ENCODE measurements around the gene NRXN3.
A peak's percentile ranks its signal among the peaks of the same experiment; 100 is the strongest.
"Not testable (repeated sequence)": the region's sequence is repeated elsewhere in the genome, so short reads cannot be mapped to it uniquely, and the experiment has no call there.

NRXN3 gene

DNA sequence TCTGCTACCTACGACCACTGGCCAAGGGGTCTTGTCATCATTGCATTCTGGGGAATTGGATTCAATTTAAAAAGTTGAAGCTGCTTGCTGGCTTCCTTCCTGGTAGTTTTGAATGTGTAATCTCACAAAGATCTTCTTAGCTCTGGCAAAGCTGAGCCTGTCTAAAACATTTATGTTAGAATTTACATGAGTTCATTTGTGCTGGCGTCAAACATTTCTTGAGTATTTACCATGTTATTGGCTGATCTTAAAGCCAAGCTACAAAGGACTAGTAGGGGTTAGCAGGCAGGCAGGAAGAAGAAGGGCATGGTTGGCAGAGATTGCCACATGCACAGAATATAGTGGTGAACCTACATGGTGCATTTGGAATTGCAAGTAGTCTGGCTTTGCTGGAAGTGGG lies 1596.3 kb downstream of the NRXN3 start:
- no peak for DNase-seq

DNA sequence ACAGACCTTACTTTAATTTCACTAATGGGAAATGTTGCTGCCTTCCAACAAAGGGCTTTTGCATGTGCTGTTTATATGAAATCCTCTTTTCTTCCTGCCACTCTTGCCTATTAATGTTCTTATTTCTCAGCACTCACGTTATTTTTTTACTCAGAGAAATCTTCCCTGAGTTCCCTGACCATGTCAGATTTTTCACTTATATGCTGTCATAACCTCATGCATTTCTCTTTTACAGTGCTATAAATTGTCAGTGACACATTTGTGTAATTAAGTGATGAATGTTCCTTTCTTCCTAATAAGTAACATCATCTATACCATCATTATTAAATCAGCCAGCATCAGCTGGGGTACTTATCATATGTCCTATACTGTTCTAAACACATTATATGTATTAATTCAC lies 1597.1 kb downstream of the NRXN3 start:
- no peak for DNase-seq

DNA sequence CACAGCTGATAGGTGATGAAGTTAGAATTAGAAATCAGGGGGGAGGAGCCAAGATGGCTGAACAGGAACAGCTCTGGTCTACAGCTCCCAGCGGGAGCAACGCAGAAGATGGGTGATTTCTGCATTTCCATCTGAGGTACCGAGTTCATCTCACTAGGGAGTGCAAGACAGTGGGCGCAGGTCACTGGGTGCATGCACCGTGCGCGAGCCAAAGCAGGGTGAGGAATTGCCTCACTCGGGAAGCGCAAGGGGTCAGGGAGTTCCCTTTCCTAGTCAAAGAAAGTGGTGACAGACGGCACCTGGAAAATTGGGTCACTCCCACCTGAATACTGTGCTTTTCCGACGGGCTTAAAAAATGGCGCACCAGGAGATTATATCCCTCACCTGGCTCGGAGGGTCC lies 1597.5 kb downstream of the NRXN3 start:
- not testable (repeated sequence) for DNase-seq

DNA sequence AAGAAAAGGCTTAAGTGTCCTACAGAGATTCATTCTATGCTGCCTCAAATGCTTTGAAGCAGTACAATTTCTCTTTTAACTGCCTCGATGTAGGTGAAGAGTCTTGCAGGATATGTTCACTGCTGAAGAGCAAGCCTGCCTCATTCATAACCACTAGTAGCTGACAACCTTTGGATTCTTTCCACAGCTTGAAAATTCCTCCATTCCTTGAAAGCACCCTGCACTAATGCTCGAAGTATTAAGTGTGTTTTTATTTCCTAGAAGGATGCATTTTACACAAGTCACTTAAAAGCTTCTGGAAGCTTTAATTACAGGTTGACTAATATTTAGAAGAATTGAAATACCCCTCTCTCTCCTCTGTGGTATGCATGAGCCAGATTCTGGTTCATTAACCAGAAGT lies 1611.7 kb downstream of the NRXN3 start:
- DNase-seq: no peak

DNA sequence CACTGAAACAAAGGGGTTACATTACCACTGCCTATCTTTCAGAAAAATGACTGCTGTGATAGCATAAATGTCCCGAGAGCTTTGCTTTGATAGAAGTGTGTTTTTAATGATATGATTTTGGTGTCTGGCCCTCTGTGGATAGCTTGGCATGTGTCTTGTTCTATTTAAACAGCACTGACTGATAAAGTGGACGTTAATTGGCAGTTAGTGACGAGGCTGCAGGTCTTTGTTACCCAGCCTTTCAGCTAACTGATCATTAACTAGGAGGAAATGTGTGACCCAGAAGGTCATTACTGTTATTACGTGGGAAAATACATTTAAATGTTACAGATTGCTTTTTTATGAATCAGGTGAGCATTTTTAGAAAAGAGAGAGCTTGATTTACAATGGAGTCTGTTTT lies 1612.9 kb downstream of the NRXN3 start:
- no peak for DNase-seq

DNA sequence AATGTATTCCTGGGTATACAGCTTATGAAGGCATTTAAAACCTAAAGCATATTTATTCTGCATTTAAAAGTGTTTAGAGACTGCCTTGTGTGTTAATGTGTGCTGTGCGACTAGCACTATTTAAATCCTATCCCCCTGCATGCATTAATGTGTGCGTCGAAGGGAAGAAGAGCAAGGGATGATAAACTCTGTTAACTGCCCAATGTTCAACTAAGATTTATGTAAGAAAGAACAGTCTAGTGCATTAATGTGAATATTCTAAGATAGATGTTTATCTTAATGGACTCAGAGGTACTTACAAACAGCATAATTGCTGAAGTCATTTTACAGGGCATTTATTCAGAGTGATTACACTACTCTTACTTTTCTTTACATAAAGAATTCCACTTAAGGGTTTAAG lies 1616.3 kb downstream of the NRXN3 start:
- no peak for DNase-seq

DNA sequence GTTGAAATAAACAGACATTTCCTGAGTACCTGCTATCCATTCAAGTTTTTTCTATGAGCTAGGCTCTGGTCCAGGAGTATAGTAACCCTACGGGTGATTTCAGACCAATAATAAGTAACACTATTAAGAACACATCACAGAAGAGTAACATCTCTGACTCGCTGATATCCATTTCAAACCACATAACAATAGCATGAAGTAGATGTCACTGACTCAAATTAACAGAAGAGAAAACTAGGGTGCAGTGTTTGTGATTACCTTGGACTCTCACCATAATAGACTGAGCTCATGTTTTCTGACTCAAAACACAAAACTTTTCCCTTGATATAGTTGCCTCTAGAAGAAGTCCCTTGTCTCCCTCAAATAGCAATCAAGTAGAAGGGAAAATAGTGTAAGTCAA lies 1618.2 kb downstream of the NRXN3 start:
- no peak for DNase-seq

DNA sequence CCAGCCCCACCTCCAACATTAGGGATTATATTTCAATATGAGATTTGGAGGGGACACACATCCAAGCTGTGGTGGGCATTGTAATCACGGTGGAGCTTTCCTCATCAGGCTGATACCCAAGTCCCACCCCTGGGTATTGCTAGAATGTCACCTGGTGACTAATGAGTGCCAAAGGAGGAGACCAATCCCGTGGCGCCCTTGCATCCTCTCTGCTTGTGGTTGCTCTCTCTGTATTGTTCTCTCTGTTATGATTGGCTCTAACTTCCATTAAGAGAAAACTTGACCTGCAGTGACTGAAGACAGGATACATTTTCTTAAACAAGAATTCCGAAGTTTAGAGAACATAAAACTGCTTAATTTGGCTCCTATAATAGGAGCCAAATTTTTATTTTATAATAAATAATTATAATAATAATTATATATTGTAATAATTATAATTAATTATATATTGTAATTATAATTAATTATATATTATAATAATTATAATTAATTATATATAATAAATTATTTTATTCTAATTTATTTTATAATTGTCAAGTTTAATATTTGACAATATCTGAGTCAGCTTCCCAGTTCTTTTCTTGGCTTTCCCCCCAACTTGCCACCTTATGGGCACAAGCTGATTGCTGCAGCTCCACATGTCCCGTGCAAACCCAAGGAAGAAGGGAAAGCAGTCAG lies 1621.0 kb downstream of the NRXN3 start:
- DNase-seq: no peak

DNA sequence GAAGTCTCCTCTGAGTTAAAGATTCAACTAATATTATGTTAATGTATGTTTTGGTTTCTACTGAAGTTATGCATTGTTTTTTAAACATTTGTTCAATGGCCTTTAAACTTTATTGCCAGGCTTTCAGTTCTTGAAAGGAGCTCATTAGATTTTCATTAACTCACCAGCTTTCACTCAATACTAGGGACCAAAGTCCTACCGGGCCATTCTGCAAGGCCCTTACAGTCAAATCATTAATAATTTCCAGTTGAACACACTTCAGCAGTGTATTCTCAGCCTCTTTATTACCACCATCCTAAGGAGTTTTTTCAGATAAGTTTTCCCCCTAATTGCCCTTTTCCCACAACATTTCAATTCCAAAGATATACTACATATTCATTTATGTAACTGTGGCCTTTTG lies 1631.9 kb downstream of the NRXN3 start:
- DNase-seq: no peak

DNA sequence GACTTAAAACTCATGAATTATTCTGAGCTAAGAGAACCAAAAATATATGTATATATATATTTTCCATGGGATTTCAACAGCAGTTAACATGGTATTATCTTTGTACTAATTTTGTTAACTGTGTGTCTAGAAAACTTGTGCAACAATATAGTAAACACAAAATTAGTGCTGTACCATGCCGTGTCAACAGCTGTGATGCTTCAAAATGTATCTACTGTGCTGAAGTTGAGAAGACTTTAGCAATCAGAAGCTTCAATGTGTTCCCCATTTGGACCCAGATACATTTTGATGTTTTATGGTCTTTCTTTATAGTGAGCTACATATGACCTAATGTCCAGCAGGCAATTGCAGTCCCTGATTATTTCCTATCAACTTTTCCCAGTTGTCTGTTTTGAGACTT lies 1635.5 kb downstream of the NRXN3 start:
- no peak for DNase-seq

DNA sequence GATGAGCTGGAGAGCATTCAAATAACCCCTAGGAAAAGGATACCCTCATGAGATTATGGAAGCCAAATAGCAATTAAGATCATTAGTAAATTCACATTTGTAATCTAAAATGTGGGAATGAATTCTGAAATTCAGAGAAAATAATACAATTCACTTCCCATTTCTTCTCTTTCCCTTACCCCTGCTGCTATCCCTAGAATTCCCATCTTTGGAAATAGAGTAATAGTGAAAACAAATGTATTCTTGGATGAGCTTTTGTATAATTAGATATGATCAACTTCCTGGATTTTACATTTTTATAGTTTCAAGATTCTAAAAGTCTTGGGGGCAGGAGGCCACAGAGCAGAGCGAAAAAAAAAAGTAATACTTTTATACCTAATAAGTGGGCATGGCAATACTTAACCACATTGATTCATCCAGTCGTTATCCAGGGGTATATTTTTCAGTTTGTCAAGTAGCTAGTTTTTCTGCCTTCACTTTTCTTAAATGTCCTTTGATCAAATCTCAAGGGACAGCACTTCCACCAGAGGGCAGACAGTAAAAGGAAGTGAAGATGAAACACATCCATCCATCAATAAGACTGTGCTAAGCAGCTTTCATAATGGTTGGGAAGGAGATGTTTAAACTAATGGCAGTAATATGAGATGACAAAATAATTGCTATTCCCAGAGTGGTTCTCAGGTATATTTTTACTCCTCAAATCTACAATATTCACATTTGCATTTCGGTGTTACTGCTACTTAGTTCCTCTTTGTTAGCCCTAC lies 1639.9 kb downstream of the NRXN3 start:
- peak in 9 of 51 donors; percentile 9 to 62 (median 22) for DNase-seq

DNA sequence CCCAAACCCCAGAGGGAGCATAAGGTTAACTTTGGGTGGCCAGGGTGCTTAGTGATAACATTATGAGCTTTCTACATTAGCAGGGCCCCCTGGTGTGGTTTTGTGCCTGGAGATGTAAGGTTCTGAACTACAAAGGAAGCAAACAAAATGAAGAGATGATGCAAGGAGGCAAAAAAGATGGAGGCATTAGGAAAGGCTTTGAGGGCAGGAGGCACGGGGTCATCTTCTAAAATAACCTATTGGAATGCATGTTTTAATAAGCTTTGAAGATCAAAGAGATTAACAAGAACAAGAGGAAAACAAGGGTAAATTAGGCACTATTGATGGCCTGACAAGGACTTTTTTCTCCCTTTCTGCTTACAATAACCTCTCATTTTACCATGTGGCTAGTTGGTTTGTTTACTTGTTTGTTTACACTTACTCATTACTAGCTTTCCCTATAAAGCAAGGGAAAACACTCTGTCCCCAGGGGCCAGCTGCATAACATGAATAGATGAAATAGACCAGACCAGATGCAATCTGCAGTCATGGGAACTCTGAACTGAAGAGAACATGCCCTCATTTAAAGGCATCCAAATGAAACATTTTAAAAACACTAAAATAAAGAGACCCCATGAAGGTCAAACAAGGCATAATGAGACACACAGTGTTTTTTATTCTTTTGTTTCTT lies 1650.8 kb downstream of the NRXN3 start:
- DNase-seq: no peak

DNA sequence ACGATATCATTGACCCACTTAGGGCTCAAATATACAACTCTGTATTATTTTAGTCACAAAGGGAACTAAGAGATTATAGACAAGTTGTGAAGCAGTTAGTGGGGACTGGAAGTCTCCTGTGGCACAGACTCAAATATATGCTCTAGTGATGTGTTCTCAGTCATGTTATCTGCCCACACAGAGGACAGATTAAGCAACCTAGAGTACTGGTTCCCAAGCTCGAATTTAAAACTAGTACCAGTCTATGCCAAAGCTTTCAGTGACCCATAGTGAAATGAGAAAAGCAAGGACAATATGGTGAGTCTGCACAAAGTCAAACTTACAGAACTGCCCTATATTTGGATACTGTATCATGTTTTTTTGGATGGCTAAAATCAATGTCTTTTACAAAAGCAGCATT lies 1651.9 kb downstream of the NRXN3 start:
- no peak for DNase-seq

DNA sequence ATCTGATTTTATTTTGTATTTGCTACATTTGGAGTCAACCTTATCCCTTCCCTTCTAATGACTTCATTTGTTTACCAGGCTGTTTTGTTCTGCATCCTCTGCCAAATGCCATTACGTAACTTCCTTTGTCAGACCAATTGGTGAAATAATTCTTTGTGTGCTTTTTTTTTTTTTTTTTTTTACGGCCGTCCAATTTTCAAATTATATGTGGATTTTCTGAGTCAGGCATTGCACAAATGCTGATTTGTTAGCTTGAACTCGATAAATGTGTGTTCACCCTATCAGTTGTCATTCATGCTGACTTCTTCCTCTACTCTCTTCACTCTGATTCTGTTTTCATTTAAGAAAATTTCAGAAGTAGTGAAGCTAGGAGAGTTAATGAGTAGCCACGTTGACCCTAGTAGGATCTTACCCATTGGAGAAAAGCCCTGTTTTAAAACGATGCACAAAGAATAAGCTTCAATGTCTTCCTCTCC lies 1654.9 kb downstream of the NRXN3 start:
- peak in 9 of 51 donors; percentile 3 to 82 (median 15) for DNase-seq

DNA sequence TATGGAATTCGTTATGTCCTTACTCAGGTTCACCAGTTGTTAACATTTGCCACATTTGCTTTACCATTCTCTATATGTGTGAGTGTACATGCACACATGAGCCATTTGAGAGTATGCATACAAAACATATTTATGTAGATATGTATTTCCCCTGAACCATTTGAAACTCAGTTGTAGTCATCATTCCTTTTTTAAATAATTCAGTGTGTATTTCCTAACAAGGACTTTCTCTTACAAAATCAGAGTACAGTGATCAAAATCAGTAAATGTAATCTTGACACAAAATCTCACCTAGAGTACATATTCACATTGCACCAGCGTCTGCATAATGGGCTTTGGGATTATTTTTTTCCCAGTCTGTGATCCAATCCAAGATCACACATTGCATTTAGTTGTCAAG lies 1656.2 kb downstream of the NRXN3 start:
- DNase-seq: no peak

DNA sequence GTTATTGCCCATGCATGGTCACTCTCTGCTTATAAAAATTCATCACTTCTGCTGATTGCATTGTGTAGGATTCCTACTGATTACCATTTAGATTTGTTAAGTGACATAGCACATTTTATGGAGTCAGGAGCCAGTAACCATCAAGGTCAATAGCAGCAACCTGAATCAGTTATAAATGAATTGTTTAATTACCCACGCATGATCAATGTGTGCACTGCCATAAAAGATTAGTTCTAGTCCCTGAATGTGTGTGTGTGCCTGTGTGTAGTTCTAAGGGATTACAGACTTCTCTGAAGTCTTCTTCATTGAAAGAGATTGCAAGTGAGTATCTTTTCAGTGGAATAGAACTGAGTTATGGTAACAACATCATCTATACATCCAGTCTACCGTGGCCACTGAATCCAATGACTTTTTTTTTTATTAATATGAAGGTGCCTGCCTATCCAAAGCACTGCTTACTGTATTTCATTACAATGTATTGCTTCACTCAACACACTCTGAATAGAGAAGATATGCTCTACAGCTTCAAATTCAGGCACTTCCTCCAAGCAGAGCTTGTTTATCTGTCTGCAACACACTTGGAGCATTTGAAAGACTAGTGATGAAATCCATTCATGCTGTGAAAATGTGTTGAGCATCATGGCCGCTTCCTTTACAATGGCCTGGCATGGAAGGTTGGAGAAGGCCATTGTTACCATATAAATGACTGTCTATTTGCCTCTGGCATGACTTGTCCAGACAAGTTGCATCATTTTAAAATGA lies 1659.4 kb downstream of the NRXN3 start:
- DNase-seq: peak in 1 of 51 donors; percentile 23

DNA sequence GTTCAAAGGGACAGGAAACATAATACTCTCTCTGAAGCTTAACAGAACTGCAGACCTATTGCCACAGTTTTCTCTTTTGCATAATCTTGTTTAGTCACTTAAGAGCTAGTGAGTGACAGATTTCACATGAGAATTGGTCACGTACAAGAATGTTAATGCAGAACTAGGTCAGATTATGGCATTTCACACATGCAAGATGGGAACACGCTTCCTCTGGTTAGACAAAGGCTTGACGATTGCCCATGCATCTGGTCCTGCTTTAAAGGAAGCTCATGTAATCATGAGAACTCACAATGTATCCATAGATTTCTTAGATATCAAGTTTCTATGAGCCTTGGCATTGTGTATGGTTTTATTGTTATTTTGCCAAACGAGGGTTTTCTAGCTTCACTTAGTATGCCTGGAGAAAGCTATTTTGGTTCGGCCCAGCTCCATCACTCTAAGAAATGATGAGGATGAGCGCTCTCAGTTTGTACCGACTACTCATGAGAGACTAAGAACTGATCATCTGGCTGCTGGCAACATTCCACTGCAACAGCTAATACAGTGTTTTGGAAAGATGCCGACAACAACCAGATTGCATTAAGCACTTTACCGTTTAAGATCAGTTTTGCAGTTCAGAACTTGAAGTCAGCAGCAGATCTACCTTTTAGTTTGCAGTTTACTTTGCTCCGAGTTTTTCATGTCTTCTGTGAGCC lies 1661.2 kb downstream of the NRXN3 start:
- DNase-seq: no peak

DNA sequence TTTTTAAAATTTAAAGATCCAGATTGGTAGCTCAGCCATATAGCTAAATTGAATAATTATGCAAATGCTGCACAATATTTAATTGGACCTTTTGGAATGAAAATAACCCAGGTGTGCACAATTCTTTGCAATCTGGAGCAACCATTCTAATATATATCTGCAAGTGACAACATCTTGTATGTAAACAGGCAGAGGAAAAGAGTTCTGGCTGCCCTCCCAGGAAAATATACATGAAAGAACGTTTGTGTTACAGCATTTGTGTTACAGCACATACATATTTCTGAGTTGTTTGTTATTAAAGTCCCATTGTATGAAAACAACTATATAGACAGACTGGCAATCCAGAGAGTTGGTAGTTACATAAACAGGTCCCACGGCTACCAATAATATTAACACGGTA lies 1663.6 kb downstream of the NRXN3 start:
- DNase-seq: no peak

DNA sequence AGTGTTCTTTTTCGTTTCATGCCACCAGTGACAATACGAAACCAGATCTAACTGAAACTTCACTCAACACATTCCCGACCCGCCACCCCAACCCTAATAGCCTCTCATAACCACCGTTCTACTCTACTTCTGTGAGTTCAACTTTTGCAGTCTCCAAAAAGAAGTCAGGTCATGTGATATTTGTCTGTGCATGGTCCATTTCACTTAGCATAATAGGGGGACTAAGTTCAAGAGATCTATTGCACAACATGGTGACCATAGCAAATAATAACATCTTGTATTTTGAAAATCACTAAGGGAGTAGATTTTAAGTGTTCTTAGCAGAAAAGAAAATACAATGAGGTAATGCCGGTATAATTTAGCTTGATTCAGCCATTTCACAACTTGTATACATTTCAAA lies 1664.7 kb downstream of the NRXN3 start:
- DNase-seq: no peak

DNA sequence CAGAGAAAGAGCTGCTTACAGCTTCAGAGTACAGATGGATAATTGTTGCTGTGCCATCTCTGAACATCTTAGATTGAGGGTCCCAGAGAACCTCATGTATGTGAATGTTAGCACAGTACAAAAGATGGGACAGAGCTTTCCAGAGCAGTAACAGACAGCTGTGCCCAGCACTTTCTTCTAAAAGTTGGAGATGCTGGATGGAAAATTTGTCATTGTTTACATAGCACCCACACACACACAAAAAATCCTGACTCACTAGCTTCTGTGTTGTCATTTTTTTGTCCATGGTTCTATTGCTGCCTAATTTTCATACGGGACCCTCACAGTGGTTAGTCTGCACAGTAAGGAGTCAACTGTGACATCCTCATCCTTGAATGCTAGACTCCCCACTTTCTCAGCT lies 1666.4 kb downstream of the NRXN3 start:
- DNase-seq: no peak

DNA sequence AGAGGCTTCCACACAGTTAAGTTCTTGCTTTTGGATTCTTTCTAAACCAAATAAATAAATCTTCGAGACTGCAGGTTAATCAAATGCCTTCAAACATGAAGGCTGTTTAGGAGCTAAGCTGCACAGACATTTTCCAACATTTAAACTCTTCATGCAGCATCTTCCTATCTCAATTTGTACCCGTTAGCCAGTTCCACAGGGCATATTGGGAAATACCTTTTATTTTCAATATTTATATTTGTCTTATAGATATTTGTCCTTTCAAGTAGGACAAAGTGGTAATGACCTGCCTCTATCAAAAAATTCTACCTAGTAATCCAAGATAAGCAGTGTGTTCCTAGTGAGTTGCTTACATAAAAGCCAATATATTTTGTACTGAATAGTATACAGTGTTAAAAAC lies 1667.5 kb downstream of the NRXN3 start:
- DNase-seq: no peak

All from hypothalamus (tissue), 51 donors.